Measurements from ENCODE around the gene RAB11B. TPM values are rescaled to one million over a fixed set of nuclear protein-coding genes. Genes with fewer than 3 reads are reported as not detected.

The RAB11B gene
- total RNA-seq, 4 donors from 2014 or later: 91.2 to 137 (median 113) TPM

- Histone ChIP-seq H3K4me3 (replicated peaks in 1 of 3) (no peak overlapping the region), H3K9me3 (no peaks in the 10 kb centered on the region), H3K27ac (no peak overlapping the region), H3K36me3 (no peaks in the 10 kb centered on the region), H3K27me3 (no peaks in the 10 kb centered on the region), H3K4me1 (peaks cover 24 to 42% of the 10 kb centered on the region in 2 donors)
- intact Hi-C loops (cut with DNase I): loop anchor here (5.0 kb wide), 1 partner anchor 38 kb away; no protein-coding TSS in a partner anchor
- TF ChIP-seq CTCF (IDR thresholded peaks at IDR 0.05) (no peak), POLR2A (IDR thresholded peaks at IDR 0.05) (no peak)
- no peak for DNase-seq
- 83 to 92% methylated on average over 6 of the region's 6 CpGs for whole genome bisulfite sequencing, 2 donors
These were observed 31.2 kb upstream of the RAB11B start for GRCh38 chr19:8358948-8359347.

- Histone ChIP-seq H3K4me1 (peaks cover 32 to 36% of the 10 kb centered on the region in 2 donors), H3K36me3 (no peaks in the 10 kb centered on the region), H3K9me3 (no peaks in the 10 kb centered on the region), H3K27ac (no peak overlapping the region), H3K4me3 (replicated peaks in 1 of 3) (no peak overlapping the region), H3K27me3 (no peaks in the 10 kb centered on the region)
- WGBS, 2 donors: 88 to 94% methylated on average over 8 of the region's 8 CpGs
- DNase-seq: no peak
- intact Hi-C loops (cut with DNase I): no loop called here
- TF ChIP-seq POLR2A (IDR thresholded peaks at IDR 0.05) (no peak), CTCF (IDR thresholded peaks at IDR 0.05) (no peak)
These were observed 30.0 kb upstream of the RAB11B start for GRCh38 chr19:8360196-8360595.

GRCh38 chr19:8361921-8362793, 28.0 kb upstream of the RAB11B start:
- peaks cover 49 to 53% of the 10 kb centered on the region in 2 donors for H3K4me1 ChIP-seq
- no peaks in the 10 kb centered on the region for H3K27me3 ChIP-seq
- no peaks in the 10 kb centered on the region for H3K36me3 ChIP-seq
- WGBS, 2 donors: 36 to 40% methylated on average over 12 of the region's 12 CpGs
- TF ChIP-seq POLR2A (IDR thresholded peaks at IDR 0.05) (peak in 1 of 2 donors; percentile 40), CTCF (IDR thresholded peaks at IDR 0.05) (no peak)
- intact Hi-C loops (cut with DNase I): no loop called here
- peak overlapping the region; percentile 66 to 93 (median 92) for H3K27ac ChIP-seq
- DNase-seq: peak; percentile 99
- H3K9me3 ChIP-seq: no peaks in the 10 kb centered on the region
- no peak overlapping the region for H3K4me3 ChIP-seq (replicated peaks in 1 of 3)

- Histone ChIP-seq H3K27me3 (no peaks in the 10 kb centered on the region), H3K27ac (peak within 1 kb of the TSS; percentile 57 to 93 (median 66)), H3K36me3 (no peaks in the 10 kb centered on the region), H3K4me3 (replicated peaks in 1 of 3) (peak within 1 kb of the TSS; percentile 5 to 63 (median 11)), H3K9me3 (no peaks in the 10 kb centered on the region), H3K4me1 (peaks cover 68 to 72% of the 10 kb centered on the region in 2 donors)
- intact Hi-C loops (cut with DNase I): no loop called here
- peak; percentile 77 for DNase-seq
- peak in 4 of 6 experiments; percentile 23 to 37 (median 36) for TF ChIP-seq CTCF (IDR thresholded peaks at IDR 0.05)
- TF ChIP-seq POLR2A (IDR thresholded peaks at IDR 0.05): peak; percentile 59 to 82
- WGBS, 2 donors: 1 to 4% methylated on average over 18 to 37 of the region's 81 CpGs
These were observed 26.1 kb upstream of the RAB11B start, which contains the start of gene ANGPTL4 for GRCh38 chr19:8363803-8364771. Gene ANGPTL4, plus strand, starts transcription at chr19:8364155. Its CDS starts 167 bp downstream, at chr19:8364322.
